ENCODE data around the gene CCDC200. TPM values are rescaled to one million over a fixed set of nuclear protein-coding genes. Genes with fewer than 3 reads are reported as not detected.
"Not testable (repeated sequence)": the region's sequence is repeated elsewhere in the genome, so short reads cannot be mapped to it uniquely, and the experiment has no call there.

Gene CCDC200
- total and polyA plus RNA-seq, 2 of the 13 experiments (the other 11 are each of a cell fraction or from before 2014, with no cell fraction given), result not detected

DNA sequence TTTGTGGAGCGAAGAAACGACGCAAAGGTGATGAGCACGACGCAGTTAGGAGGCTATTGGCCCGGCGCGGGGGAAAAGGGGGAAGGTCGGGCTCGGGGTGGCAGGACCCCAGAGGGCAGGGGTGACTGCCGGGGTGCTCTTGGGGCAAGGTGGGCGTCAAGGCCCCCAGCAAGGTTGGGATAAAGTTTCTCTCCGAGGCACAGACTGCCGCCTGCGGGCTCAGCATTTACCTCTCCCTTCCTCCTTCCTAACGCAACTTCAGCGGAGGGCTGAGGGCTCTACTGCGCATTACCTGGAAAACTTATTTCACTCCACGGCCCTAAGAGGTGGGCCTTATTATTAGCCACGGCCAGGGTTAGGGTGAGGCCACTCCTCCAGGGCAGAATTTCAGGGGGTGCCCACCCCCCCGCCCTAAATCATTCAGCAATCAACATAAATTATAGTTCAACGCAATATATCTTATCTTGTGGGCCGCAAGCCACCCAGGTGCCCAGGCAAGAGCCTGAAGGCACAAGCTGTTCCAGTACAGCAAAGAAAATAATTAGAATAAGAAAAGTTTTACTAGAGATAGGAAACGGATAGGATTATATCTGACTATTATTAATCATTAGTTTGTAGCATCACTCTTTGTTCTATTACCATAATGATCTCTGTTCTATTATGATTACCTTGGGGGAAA, 3.7 kb upstream of the CCDC200 start (continued):
- TF ChIP-seq, protein P1, sequence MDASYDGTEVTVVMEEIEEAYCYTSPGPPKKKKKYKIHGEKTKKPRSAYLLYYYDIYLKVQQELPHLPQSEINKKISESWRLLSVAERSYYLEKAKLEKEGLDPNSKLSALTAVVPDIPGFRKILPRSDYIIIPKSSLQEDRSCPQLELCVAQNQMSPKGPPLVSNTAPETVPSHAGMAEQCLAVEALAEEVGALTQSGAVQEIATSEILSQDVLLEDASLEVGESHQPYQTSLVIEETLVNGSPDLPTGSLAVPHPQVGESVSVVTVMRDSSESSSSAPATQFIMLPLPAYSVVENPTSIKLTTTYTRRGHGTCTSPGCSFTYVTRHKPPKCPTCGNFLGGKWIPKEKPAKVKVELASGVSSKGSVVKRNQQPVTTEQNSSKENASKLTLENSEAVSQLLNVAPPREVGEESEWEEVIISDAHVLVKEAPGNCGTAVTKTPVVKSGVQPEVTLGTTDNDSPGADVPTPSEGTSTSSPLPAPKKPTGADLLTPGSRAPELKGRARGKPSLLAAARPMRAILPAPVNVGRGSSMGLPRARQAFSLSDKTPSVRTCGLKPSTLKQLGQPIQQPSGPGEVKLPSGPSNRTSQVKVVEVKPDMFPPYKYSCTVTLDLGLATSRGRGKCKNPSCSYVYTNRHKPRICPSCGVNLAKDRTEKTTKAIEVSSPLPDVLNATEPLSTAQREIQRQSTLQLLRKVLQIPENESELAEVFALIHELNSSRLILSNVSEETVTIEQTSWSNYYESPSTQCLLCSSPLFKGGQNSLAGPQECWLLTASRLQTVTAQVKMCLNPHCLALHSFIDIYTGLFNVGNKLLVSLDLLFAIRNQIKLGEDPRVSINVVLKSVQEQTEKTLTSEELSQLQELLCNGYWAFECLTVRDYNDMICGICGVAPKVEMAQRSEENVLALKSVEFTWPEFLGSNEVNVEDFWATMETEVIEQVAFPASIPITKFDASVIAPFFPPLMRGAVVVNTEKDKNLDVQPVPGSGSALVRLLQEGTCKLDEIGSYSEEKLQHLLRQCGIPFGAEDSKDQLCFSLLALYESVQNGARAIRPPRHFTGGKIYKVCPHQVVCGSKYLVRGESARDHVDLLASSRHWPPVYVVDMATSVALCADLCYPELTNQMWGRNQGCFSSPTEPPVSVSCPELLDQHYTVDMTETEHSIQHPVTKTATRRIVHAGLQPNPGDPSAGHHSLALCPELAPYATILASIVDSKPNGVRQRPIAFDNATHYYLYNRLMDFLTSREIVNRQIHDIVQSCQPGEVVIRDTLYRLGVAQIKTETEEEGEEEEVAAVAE (CRISPR knock-in tag; IDR thresholded peaks at IDR 0.05; ENCODE audit: borderline replicate concordance), result 0 out of 2 replicates have a peak, but pooled peaks have one; percentile 62
- TF ChIP-seq KDM2A (CRISPR knock-in tag; IDR thresholded peaks at IDR 0.05; ENCODE audit: borderline replicate concordance, low read depth) (peak; percentile 66), RARA (CRISPR knock-in tag; IDR thresholded peaks at IDR 0.05) (peak; percentile 23; the same call in 1 of the 2 replicates), MAZ (IDR thresholded peaks at IDR 0.05; ENCODE audit: borderline replicate concordance, low read depth, low read length) (peak; percentile 66; the same call in 1 of the 2 replicates), ELF3 (CRISPR knock-in tag; IDR thresholded peaks at IDR 0.05) (peak; percentile 54), FOSL2 (CRISPR knock-in tag; IDR thresholded peaks at IDR 0.05) (0 out of 2 replicates have a peak, but pooled peaks have one; percentile 27), ERF (CRISPR knock-in tag; IDR thresholded peaks at IDR 0.05) (0 out of 2 replicates have a peak, but pooled peaks have one; percentile 65), GPN1 (CRISPR knock-in tag; IDR thresholded peaks at IDR 0.05; ENCODE audit: borderline replicate concordance) (0 out of 2 replicates have a peak, but pooled peaks have one; percentile 20), ZNF264 (CRISPR knock-in tag; IDR thresholded peaks at IDR 0.05) (0 out of 2 replicates have a peak, but pooled peaks have one; percentile 19), HCFC1 (IDR thresholded peaks at IDR 0.05; ENCODE audit: low read depth, low read length) (0 out of 2 replicates have a peak, but pooled peaks have one; percentile 14), STAT5B (CRISPR knock-in tag; IDR thresholded peaks at IDR 0.05) (0 out of 2 replicates have a peak, but pooled peaks have one; percentile 81)
- TF ChIP-seq, protein P2, sequence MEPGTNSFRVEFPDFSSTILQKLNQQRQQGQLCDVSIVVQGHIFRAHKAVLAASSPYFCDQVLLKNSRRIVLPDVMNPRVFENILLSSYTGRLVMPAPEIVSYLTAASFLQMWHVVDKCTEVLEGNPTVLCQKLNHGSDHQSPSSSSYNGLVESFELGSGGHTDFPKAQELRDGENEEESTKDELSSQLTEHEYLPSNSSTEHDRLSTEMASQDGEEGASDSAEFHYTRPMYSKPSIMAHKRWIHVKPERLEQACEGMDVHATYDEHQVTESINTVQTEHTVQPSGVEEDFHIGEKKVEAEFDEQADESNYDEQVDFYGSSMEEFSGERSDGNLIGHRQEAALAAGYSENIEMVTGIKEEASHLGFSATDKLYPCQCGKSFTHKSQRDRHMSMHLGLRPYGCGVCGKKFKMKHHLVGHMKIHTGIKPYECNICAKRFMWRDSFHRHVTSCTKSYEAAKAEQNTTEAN (CRISPR knock-in tag; conservative IDR thresholded peaks at IDR 0.05), result 0 out of 2 replicates have a peak, but pooled peaks have one; percentile 33
- TF ChIP-seq, protein P3, sequence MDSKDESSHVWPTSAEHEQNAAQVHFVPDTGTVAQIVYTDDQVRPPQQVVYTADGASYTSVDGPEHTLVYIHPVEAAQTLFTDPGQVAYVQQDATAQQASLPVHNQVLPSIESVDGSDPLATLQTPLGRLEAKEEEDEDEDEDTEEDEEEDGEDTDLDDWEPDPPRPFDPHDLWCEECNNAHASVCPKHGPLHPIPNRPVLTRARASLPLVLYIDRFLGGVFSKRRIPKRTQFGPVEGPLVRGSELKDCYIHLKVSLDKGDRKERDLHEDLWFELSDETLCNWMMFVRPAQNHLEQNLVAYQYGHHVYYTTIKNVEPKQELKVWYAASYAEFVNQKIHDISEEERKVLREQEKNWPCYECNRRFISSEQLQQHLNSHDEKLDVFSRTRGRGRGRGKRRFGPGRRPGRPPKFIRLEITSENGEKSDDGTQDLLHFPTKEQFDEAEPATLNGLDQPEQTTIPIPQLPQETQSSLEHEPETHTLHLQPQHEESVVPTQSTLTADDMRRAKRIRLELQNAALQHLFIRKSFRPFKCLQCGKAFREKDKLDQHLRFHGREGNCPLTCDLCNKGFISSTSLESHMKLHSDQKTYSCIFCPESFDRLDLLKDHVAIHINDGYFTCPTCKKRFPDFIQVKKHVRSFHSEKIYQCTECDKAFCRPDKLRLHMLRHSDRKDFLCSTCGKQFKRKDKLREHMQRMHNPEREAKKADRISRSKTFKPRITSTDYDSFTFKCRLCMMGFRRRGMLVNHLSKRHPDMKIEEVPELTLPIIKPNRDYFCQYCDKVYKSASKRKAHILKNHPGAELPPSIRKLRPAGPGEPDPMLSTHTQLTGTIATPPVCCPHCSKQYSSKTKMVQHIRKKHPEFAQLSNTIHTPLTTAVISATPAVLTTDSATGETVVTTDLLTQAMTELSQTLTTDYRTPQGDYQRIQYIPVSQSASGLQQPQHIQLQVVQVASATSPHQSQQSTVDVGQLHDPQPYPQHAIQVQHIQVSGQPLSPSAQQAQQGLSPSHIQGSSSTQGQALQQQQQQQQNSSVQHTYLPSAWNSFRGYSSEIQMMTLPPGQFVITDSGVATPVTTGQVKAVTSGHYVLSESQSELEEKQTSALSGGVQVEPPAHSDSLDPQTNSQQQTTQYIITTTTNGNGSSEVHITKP (CRISPR knock-in tag; IDR thresholded peaks at IDR 0.05; ENCODE audit: low read depth), result peak; percentile 64; the same call in 1 of the 2 replicates
- not testable (repeated sequence) for TF ChIP-seq MAZ (CRISPR knock-in tag; IDR thresholded peaks at IDR 0.05; ENCODE audit: low read depth)
- TF ChIP-seq, protein P4, sequence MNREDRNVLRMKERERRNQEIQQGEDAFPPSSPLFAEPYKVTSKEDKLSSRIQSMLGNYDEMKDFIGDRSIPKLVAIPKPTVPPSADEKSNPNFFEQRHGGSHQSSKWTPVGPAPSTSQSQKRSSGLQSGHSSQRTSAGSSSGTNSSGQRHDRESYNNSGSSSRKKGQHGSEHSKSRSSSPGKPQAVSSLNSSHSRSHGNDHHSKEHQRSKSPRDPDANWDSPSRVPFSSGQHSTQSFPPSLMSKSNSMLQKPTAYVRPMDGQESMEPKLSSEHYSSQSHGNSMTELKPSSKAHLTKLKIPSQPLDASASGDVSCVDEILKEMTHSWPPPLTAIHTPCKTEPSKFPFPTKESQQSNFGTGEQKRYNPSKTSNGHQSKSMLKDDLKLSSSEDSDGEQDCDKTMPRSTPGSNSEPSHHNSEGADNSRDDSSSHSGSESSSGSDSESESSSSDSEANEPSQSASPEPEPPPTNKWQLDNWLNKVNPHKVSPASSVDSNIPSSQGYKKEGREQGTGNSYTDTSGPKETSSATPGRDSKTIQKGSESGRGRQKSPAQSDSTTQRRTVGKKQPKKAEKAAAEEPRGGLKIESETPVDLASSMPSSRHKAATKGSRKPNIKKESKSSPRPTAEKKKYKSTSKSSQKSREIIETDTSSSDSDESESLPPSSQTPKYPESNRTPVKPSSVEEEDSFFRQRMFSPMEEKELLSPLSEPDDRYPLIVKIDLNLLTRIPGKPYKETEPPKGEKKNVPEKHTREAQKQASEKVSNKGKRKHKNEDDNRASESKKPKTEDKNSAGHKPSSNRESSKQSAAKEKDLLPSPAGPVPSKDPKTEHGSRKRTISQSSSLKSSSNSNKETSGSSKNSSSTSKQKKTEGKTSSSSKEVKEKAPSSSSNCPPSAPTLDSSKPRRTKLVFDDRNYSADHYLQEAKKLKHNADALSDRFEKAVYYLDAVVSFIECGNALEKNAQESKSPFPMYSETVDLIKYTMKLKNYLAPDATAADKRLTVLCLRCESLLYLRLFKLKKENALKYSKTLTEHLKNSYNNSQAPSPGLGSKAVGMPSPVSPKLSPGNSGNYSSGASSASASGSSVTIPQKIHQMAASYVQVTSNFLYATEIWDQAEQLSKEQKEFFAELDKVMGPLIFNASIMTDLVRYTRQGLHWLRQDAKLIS (CRISPR knock-in tag; IDR thresholded peaks at IDR 0.05), result peak; percentile 45; the same call in 1 of the 2 replicates

Measured in HepG2 (cell line).